Left renal cortex interstitium (tissue), 4 donors: ENCODE data around the gene PAK2. TPM values are rescaled to one million over a fixed set of nuclear protein-coding genes. Genes with fewer than 3 reads are reported as not detected.
"Not testable (repeated sequence)": the region's sequence is repeated elsewhere in the genome, so short reads cannot be mapped to it uniquely, and the experiment has no call there.

Experiments used
- DNase-seq, 4 donors: peaks; one replicate each; pipeline ENCODE4 v3.0.0-alpha.2; 2013; ENCODE audit warnings: low read depth in 4 of 4, low spot score in 2 of 4, missing footprints in 1 of 4
- polyA plus RNA-seq, 4 donors: library from polyadenylated mRNA; unstranded; fragments of 120-200 nt; gene quantifications; one replicate each; pipeline ENCODE4 v1.2.1, GENCODE V29; 2013; ENCODE audit not compliant: insufficient read length in 4 of 4

Gene PAK2
- polyA plus RNA-seq, 4 donors = 70.4 to 84.0 (median 76.9) TPM

DNA sequence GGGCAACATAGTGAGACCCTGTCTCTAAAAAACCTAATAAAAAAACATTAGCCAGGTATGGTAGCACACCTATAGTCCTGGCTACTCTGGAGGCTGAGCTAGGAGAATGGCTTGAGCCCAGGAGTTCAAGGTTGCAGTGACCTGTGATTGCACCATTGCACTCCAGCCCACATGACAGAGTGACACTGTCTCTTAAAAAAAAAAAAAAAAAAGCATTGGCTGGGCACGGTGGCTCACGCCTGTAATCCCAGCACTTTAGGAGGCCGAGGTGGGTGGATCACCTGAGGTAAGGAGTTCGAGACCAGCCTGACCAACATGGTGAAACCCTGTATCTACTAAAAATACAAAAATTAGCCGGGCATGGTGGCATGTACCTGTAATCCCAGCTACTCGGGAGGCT, 99.7 kb downstream of the PAK2 start:
- DNase-seq = not testable (repeated sequence)

DNA sequence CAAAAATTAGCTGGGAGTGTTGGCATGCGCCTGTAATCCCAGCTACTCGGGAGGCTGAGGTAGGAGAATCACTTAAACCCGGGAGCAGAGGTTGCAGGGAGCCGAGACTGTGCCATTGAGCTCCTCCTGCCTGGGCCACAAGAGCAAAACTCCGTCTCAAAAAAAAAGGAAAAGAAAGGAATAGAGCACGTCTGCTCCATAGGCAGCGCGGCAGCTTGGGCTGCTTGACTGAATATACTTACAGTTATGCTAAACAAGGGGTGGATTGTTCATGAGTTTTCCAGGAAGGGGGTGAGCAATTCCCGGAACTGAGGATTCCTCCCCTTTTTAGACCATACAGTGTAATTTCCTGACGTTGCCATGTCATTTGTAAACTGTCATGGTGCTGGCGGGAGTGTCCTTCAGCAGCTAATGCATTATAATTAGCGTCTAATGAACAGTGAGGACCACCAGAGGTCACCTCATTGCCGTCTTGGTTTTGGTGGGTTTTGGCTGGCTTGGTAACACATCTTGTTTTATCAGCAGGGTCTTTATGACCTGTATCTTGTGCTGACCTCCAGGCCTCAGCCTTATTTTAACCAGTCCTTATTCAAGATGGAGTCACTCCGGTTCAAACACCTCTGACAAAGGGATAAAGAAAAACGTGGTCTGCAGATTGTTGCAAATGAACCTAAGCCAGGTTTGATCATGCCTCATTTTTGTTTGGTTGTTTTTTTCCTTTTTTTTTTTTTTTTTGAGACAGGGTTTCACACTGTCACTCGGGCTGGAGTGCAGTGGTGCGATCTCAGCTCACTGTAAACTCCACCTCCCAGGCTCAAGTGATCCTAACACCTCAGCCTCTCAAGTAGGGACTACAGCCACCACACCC, 103.1 kb downstream of the PAK2 start:
- no peak for DNase-seq

DNA sequence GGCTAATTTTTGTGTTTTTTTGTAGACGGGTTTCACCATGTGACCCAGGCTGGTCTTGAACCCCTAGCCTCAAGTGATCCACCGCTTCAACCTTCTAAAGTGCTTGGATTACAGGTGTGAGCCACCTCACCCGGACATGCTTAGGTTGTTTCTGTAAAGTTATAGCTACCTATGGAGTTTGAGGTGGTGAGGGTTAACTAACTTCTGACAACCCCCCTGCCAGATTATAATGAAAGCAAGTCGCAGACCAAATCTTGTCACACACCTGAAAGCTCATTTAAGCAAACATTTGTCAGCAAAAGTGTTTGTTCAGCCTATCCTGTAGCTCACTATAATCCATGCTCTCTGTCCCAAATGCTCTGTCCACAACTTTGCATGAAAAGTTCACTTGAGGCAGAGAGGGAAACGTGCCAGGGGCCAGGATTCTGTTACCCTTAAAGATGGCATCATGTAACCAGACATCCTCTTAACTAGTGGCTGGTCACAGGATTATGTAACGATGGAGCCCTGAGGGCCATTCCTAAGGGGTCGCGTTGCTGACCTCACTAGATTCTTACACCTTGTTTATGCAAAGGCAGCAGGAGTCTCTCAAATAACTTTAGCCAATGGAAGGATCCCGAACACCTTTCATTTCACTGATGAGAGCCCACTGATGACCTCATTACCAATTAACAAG, 103.9 kb downstream of the PAK2 start:
- no peak for DNase-seq

DNA sequence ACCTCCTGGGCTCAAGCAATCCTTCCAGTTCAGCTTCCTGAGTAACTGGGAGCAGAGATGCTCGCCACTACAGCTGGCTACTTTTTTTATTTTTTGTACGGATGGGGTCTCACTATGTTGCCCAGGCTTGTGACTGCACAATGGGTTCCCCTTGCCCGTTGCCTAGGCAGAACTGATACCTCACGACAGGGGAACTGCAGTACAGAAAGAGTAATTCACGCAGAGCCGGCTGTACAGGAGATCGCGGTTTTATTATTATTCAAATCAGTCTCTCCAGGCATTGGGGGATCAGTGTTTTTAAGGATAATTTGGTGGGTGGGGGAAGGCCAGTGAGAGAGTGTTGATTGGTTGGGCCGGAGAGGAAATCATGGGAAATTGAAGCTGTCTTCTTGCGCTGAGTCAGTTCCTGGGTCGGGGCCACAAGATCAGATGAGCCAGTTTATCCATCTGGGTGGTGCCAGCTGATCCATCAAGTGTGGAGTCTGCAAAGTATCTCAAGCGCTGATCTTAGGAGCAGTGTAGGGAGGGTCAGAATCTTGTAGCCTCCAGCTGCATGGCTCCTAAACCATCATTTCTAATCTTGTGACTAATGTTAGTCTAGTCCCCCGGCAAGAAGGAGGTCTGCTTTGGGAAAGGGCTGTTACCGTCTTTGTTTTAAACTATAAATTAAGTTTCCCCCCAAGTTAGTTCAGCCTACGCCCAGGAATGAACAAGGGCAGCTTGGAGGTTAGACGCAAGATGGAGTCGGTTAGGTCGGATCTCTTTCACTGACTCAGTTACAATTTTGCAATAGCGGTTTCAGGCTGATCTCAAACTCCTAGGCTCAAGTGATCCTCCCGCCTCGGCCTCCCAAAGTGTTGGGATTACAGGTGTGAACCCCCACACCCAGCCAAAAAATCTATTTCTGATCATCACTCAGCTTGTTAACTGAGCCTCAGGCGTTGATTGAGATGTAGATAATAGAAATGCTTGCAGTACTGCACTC, 104.9 kb downstream of the PAK2 start:
- not testable (repeated sequence) for DNase-seq

DNA sequence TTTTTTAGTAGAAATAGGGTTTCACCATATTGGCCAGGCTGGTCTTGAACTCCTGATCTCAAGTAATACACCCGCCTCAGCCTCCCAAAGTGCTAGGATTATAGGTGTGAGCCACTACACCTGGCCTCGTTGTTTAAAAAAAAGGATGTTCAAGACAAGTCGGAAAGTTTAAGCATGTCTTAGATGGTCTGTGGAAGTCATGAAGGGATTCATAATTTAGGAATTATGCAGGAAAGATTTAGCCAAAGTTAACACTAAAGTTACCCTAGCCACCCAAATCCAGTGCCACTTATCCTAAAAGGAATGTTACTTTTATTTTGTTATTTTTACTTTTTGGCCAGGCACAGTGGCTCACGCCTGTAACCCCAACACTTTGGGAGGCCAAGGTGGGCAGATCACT, 108.7 kb downstream of the PAK2 start:
- not testable (repeated sequence) for DNase-seq

DNA sequence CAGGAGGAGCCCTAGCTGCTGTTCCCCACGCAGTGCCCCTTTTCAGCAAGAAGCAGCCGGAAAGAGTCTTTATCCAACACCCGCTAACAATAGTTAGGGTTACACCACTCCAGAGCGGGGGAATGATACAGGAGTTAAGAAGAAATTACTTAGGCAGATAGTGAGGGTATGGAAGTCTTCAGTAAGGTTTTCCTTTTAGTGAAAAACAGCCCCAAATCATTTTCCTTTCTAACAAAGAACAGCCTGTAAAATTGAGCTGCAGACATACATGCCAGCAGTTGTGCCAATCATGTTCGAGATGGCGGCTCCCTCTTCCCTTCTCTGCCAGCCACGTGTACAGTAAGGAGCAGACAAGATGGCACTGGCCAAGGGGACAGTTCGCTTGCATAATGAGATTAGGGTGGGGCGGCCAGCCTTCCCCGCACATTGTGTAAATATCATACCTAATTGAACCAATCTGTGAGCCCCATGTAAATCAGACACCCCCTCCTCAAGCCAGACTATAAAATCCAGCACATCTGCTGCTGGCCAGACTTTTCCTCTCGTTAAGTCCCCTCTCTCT, 109.6 kb downstream of the PAK2 start:
- no peak for DNase-seq

DNA sequence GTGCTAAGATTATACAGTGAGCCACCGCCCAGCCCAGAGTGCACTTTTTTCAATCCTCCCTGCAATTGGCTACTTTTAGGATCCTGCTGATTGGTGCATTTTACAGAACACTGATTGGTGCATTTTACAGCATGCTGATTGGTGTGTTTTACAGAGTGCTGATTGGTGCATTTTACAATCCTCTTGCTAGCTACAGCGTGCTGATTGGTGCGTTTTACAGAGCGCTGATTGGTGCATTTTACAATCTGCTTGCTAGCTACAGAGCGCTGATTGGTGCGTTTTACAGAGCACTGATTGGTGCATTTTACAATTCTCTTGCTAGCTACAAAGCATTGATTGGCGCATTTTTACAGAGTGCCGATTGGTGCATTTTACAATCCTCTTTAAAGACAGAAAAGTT, 123.3 kb downstream of the PAK2 start:
- DNase-seq = not testable (repeated sequence)

DNA sequence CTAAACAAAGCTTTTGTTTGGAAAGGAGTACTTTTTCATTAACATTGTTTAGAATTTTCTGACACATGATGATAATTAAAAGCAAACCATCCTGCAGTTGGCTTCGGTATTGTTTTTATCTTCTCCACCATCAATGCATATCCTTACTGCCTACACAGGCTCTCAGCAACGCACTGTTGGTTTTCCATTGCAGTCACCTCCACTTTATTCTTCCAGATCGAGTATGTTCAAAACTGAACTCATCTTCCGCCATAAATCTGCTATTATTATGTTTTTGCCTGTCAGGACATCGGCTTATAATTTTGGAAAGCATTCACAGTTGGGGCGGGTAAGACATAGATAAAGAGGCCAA, 127.5 kb downstream of the PAK2 start:
- no peak for DNase-seq

DNA sequence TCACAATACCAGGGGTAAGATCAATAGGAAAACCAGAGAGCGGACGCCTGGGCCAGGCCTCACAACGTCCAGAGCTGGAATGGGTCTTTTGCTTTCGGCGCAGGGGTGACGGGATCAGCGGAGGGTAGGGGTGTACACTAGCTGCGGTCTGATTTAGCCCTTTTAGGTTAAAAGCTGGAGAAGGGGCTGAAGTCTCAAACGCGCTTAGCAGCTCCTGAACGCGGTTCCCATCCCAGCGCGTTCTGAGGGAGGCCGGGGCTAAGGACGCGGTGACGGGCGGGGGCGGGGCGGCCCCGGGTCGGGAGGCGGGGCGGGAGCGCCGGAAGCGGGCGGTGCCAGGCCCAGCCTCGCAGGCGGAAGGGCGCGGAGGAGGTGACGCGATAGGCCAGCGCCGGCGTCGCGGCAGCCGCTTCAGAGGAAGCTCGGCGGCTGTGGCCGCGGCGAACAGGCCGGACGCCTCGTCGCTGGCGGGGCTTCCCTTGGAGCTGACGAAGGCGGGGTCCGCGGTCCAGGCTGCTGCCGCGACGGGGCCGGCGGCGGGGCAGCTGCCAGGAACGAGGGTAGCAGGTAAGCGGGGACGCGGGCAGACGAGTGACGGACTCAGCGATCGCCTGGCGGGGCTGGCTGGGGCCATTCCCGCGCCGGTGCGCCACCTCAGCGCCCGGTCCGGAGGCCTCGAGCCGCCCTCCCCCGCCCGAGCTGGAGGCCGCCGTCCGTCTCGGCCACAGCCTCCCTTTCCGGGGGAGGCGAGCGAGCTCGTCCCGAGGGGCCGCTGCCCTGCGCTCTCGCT, 128.0 kb downstream of the PAK2 start, which contains the start of gene SENP5:
Gene SENP5, plus strand, starts transcription at position 414 of the 790 bp plus-strand sequence. CDS start 17,262 bp downstream, outside the sequence.
- peak; percentile 79 to 84 (median 82) for DNase-seq

DNA sequence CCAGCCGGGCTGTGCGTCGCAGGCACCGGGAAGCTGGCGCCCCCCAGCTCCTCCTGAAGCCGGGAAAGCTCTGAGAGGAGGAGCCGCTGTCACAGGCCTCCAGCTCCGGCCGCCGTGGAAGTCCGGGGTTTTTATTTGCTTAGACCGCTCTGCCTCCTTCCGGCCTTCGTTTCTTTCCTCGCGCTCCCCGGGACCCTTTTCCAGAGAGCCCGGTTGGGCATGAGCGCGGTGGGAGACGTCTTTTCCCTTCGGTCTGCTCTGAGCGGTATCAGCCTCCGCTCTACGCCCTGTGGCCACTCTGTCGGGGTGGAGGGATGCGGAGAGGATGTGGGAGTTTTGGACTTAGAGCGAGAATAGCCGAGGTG, 128.6 kb downstream of the PAK2 start:
- peak in 2 of 4 donors; percentile 4 to 13 for DNase-seq

DNA sequence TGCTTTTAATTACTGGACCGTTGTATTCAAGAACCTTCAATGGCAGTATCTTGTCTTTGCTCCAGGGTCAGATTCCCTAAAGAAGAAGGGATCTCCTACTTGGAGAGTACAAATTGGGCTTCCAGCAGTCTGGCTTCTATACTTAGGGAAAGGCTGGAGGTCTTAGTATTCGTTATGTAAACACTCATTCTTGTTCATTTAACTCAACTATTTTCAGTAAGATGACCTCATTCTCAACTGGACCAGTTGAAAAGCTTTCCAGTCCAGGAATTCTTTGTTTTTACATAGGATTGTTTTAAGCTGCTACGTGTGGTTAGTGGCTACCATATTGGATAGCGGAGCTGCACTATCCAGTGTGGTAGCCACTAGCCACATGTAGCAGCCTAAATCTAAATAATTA, 132.7 kb downstream of the PAK2 start:
- no peak for DNase-seq

DNA sequence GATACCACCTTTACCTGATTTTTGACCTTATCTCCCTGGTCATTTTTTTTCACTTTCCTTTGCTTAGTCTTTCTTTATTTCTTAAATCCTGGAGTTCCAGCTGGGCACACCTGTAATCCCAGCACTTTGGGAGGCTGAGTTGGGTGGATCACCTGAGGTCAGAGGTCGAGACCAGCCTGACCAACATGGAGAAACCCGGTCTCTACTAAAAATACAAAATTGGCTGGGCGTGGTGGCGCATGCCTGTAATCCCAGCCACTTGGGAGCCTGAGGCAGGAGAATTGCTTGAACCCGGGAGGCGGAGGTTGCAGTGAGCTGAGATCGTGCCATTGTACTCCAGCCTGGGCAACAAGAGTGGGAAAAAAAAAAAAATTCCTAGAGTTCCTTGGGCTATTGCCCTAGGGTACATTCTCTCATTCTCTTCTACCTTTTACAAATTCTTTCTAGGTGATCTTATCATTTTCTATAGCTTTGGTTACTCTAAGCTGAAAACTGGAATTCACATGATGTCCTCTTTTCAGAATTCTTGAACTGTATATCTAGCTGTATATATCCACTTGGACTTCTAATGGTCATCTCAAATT, 134.9 kb downstream of the PAK2 start:
- DNase-seq = not testable (repeated sequence)

DNA sequence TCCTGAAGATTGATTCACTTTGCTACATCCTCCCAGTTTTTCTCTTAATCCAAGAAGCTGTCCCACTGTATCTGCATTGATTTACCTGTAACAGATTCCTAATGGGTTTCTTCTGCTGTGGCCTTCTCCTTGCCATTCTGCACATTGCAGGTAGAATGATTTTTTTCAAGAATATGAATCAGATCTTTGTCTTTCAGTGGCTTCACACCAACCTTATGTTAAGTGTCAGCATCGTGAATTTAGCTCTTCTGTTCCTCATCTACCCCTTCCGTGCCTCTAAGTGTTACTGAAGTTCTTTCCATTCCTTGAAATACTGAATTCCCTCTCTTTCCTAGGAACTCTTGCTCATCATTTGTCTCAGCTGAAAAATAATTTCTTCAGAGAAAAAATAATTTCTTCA, 135.6 kb downstream of the PAK2 start:
- no peak for DNase-seq

Other genes with a start within 250 kb of the PAK2 start
- 10 to 100 TPM; 13.6 to 18.1 (median 16.0) TPM for gene RNF168, start 236.1 kb upstream of the PAK2 start, polyA plus RNA-seq
- not detected for gene SMCO1, start 224.5 kb upstream of the PAK2 start, polyA plus RNA-seq
- 10 to 100 TPM; 15.1 to 19.2 (median 18.0) TPM for gene WDR53, start 171.3 kb upstream of the PAK2 start, polyA plus RNA-seq
- 10 to 100 TPM; 13.7 to 17.2 (median 15.2) TPM for gene FBXO45, start 171.2 kb upstream of the PAK2 start, polyA plus RNA-seq
- gene NRROS, start 100.2 kb upstream of the PAK2 start, polyA plus RNA-seq = 1 to 10 TPM; 2.4 to 4.2 (median 3.7) TPM
- 1 to 10 TPM; 5.0 to 5.8 (median 5.3) TPM for gene CEP19, start 27.6 kb upstream of the PAK2 start, polyA plus RNA-seq
- 10 to 100 TPM; 27.3 to 33.3 (median 29.7) TPM for gene PIGX, start 27.5 kb upstream of the PAK2 start, polyA plus RNA-seq
- gene SENP5, start 128.1 kb downstream of the PAK2 start, polyA plus RNA-seq = 10 to 100 TPM; 17.6 to 37.8 (median 24.4) TPM
- gene NCBP2, start 202.7 kb downstream of the PAK2 start, polyA plus RNA-seq = 100 to 1,000 TPM in 2 of 4 donors, 10 to 100 TPM in 2; 91.2 to 113 (median 99.1) TPM
- 1 to 10 TPM; 1.2 to 2.9 (median 2.1) TPM for gene PIGZ, start 229.0 kb downstream of the PAK2 start, polyA plus RNA-seq